GM21367 (cell line): ENCODE measurements around the gene PEX12.
"Not testable (repeated sequence)": the region's sequence is repeated elsewhere in the genome, so short reads cannot be mapped to it uniquely, and the experiment has no call there.

Experiments used
- ATAC-seq: cut with Tn5 transposase; IDR thresholded peaks from one replicate; pipeline ENCODE4 v1.9.1; 2021; ENCODE audit not compliant: unreplicated experiment

PEX12 gene

DNA sequence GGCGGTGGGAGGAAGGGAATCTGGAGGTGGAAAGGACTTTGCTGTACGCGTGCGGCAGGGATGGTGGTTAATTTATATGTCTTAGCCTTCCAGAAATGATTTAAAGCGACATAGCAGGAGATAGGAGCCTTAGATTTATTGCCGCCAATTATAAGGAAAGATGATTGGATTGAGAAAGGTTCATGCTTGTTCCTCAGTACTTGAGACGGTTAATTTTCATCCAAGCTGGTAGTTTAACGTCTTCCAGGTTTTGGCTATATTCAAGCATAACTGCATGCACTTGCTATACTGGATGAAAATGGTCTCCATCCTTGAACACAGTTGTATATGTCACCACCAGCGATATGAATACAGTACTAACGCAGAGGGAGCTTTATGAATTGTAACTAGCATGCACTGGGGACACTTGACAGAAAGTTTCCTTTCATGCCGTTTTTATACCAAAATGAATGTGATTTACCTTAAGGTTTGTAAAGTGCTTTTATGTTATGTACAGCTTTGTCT is 610 bp upstream of the PEX12 start:
- no peak for ATAC-seq

DNA sequence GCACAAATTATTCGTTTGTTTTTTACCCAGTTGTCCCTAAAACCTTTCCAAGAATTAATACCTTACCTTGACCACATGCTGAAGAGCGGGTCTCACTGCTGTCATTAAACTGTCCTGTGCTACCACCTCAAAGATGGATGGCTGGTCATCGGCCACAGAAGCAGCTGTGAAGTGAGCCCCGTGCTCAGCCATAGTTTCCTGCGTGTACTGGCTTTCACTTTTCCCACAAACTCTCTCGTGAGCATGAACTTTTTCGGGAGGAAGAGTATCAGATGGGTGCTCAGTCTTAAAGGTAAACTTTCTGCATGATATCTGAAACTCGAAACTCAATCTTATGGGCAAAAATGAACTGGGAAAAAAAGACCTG is 558 bp downstream of the PEX12 start:
- ATAC-seq, result no peak

DNA sequence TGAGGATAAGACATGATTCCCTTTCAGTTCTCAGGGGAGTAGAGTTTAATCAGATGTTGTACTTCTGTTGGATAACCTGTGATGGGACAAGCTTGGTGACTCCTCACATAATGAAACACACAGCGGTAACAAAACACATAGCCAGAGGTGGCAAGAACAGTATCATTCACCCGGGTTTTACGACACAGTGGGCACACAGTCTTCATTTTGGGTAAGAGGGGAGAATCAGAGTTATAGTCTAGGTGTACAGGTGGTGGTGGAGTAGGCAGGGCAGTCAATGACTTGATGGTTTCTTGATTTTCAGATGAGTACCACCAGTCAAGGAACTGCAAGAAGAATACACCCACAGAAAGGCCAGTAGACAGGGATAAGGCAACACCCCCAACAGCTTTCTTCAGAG is 2.6 kb downstream of the PEX12 start:
- ATAC-seq, result no peak

DNA sequence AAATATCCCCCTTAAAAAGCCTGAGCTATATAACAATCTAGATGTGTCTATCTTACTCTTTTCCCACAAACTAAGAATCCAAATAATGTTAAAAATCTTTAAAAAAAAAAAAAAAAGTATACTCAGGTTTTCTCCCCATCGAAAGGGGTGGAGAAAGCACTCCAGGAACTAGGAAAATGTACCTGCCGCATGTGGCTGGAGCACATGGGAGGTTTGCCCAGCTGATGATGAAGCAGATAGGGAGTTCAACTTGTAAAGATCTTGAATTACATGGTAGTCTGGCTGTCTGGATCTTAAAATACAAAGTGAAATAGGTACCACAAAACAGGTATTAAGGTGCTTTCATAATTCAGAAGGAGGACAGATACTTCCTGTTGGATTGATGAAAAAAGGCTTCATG is 9.0 kb downstream of the PEX12 start:
- ATAC-seq, result no peak

DNA sequence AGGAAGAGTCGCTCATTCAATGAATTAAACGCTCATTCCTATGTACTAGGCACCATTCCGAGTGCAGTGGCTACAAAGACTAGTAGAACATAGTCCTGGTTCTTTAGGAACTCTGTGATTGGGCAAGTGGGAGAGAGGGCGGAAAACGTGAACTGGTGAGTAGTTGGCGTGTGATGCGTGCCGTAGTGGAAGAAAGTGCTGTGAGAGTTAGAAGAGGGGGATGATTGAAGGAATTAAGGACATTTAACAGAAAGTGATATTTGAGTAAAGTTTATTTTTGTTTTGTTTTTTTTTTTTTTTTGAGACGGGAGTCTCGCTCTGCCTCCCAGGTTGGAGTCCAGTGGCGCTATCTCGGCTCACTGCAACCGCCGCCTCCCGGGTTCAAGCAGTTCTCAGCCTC is 9.8 kb downstream of the PEX12 start:
- ATAC-seq, result no peak

DNA sequence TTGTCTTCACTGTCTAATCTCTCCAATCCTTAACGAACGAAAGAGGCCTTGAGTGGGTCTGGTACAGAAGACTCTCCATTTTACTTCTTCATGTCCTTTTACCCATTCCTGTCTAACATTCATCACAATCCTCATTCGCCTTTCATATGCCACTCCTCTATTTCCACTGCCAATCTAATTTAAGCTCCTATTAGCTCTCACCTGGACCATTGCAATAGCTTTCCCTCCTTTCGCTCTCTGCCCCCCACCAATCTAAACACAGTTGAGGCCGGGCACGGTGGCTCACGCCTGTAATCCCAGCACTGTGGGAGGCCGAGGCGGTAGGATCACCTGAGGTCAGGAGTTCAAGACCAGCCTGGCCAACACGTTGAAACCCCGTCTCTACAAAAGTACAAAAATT is 11.4 kb downstream of the PEX12 start:
- no peak for ATAC-seq

DNA sequence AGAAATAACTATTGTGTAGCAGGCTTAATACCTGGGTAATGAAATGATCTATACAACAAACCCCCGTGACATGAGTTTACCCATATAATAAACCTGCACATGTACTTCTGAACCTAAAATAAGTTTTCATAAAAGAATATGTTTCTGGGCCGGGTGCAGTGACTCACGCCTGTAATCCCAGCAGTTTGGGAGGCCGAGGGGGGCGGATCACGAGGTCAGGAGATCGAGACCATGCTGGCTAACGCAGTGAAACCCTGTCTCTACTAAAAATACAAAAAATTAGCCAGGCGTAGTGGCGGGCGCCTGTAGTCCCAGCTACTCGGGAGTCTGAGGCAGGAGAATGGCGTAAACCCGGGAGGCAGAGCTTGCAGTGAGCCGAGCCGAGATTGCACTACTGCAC is 15.2 kb downstream of the PEX12 start:
- not testable (repeated sequence) for ATAC-seq

DNA sequence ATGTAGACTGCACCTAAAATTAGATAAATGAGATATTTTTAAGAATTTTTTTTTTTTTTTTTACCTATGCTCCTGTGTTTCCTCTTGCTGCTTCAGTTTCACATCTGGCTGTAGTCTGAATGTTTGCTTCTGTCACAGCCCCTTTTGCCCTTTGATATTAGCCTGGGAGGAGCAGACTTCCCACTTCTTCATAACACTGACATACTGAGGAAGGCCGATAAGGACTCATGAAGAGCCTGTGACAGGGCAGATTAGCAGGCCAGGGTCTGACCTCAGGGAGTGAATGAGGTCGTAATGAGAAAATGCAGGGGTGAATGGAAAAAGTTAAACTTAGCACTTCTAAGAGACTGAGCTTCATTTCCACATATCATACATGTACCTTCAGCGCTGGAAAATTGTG is 17.7 kb downstream of the PEX12 start, which contains the start of gene SLFN14:
Gene SLFN14, minus strand, starts transcription at position 117 of the 400 bp plus-strand sequence. CDS start 2,757 bp downstream, outside the sequence.
- no peak for ATAC-seq

DNA sequence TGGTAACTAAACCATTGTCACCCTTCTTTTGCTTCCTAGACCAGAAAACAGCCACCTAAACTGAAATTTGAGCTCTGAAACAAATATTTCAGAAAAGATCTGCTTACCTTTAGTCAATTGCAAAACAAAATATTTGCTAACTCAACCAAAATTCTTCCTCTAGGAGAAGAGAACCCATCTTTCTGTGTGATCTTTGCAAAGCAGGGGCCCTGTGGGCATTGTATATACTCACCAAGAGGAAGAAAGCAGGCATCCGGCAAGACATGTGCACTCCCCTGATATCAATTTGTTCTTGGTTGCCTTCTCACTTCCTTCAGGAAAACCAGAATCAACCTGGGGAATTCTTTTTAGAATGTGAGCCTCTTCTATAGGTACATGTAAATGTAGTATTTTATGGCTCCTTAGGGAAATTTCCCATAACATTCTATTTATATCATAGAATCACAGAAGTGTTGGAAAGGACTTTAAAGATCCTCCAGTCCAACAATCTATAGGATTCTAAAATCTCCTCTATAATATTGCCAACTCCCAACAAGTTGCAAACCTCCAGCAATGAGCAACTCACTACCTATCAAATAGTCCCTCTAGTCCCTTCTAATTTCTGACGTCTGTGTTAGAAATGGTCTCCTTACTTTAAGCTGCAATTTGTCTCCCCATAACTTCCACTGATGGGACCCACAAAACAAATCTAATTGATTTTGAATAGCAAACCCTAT is 18.7 kb downstream of the PEX12 start:
- no peak for ATAC-seq

DNA sequence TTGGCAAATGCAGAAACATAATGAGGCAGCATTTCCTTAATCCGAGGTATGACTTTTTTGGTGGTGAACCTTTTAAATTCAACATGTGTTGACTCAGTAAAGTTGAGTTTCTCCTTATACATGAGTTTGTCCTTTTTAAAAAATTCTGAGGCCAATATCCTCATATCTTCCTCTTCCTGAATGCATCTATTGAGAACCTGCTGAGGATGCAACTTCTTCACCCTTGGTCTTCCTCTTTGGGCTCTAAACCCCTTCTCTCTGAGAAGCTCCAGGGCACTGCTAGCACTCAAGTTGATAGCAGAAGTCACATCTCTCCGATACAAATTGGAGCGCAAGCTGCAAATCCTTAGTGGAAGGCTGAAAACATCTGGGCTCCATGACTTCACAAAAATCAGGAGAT is 21.0 kb downstream of the PEX12 start:
- ATAC-seq, result no peak

DNA sequence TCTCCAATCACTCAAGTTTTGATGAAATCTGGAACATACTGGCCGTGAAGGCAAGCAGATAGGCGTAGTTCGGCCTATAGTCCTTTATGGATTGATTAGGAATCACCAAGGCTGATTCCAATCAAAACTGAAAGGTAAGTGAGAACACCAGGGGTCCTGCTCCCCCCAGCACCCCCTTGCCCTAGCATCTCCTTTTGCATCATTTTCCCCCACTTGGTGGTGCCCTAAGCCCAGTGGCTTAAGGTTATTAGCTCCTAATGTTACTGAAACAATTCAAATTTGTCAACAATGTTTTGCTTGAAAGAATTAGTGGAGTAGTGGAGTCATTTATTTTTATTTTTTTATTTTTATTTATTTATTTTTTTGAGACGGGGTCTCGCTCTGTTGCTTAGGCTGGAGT is 22.7 kb downstream of the PEX12 start:
- no peak for ATAC-seq

DNA sequence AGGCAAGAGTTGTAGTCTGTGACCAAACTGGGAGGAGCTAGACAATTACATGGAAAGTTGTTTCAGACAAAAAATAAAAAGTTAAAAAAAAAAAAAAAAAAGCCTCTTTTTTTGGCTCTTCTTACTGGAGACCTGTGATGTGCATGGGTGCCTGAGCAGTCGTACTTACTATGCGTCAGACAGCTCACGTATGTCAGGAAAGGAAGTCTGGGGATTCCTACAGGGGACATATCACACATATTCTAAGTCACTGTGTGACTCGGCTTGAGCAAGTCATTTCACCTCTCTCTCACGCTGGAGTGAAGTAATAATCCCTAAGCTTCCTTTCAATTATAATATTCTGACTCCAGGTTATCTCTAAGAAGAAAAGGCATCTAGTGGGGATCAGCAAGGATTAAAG is 23.7 kb downstream of the PEX12 start:
- ATAC-seq, result no peak

DNA sequence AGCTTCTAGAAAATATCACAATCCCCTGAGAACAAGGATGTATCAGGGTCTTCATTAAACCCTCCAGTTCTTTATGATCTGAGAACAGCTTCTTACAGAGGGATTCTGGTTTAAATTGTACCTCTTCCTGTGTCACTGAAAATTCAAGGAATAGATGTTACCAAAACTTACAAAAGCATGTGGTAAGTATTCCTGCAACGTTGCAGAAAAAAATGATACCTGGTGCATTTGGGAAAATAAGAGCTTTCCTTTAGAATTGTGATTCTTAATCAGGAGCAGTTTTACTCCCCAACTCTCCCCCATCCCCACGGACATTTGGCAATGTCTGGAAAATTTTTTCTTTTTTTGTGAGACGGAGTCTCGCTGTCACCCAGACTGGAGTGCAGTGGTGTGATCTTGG is 25.1 kb downstream of the PEX12 start:
- ATAC-seq, result no peak

DNA sequence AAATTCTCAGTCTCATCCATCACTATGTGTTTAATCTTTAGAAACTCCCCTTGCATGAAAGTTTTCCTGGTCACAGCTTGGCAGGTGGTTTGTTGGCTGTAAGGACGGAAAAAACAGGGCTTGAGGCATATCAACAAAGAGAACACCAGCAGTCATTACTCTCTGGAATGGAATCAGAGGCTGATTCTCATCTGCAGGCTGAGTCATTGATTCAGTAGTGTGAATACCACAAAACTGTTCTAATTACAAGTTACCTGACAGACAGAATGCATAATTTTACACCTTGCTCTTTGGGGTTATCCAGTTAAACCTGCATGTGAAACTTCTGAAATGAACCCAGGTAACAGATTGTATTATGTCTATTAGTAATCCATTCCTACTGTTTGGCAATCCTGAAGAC is 29.4 kb downstream of the PEX12 start:
- no peak for ATAC-seq

DNA sequence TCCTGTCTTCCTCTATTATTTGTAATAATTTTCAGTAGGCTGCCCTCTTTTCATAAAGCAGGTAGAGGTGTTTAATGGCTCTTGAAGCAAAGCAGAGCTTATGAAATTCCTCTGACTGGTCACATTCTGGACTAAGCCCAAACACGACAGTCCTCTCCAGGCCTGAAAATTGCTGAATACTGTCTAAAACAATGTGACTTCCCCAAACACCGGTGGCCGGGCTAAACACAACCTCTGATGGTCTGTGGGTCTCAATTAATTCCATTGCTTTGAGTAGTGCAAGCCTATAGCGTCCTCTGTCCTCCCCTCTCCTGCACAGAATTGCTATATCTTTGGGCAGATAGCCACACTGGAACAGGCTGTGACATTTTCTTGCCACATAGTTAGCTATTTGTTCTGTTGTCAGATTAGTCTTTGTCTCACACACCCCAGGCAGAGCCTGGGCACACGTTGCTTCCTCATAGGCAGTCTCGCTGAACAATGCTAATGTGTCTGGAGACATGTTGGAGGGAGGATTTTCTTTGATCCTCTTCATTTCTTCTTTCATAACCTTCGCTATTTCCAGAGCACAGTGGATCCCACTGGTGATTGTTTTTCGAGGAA is 30.1 kb downstream of the PEX12 start:
- ATAC-seq, result no peak

DNA sequence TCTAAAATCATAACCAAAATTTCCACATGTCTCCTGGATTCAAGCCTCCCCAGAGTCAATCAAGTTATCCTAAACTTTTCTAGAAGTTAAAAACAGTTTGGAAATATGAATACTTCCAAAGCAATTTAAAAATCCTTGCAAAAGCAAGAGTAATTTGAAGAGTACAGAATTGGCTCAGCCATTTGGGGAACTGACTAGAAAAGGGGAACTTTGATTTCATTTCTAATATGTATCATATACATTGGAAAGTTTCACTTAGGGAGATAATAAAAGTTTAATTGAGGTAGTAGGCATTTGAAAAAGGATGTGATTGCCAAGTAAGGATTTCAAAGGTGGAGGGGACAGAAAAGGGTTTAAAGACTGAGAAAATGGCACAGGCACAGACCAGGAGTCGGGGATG is 31.9 kb downstream of the PEX12 start:
- no peak for ATAC-seq

DNA sequence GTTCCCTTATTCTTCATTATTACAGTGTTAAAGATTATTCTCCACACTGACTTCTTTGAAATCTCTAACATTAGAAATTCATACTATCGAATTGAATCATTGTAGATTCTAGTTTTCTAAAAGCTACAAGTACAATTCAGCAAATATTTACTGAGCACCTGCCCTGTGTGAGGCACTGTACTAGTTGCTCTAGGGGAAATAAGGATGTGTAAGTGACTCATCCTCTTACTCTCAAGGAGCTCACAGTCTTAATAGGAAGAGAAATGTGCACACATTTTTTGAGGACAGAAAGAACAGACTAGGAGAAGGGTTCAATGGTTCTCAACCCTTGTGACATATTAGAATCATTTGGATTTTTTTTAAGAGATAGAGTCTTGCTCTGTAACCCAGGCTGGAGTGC is 33.2 kb downstream of the PEX12 start:
- ATAC-seq, result no peak

DNA sequence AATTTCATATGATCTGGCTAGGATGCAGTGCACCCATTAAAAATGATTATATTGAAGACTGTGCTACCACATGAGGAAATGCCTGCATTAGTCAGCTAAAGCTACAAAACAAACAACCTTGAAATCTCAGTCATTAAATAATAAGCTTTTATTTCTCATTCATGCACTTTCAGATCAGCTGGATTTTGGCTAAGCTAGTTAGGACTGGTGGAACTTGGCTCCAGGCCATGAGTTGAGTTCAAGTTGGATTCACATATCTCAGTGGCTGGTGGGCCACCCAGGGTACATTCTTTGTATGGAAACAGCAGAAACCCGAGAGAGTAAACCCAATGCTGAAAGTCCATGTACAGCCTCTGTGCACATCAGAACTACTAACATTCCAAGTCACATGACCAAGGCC is 34.5 kb downstream of the PEX12 start:
- no peak for ATAC-seq

DNA sequence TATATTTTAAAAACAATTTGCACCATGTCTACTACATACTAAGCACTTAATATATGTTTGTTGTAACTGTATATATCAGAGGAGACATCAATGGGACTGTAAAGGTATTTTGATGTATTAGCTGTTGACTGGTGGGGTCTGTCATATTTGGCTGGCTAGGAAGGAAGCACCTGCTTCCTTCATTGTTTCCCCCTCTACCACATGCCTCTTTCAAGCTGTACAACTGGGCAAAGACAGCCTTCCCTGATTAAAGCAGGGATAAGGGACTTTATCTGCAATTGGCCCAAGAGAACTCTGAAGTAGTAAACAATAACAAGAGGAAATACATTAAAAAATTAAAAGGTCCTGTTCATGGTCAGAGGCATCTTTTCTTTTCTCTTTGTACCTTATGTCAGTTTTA is 35.4 kb downstream of the PEX12 start:
- no peak for ATAC-seq

DNA sequence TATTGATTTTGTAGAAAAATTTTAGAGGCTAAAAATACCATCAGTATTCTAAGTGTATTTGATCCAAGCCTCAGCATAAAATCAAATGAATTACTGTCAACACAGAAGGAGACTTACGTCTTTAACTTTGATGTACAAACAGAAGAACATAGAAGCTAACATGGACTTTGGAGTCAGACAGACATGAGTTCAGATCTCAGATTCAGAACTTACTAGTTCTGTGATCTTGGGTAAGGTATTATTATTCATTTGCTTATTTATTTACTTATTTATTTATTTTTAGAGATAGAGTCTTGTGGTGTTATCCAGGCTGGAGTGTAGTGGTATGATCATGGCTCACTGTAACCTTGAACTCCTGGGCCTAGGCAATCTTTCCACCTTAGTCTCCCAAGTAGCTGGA is 36.9 kb downstream of the PEX12 start:
- no peak for ATAC-seq

DNA sequence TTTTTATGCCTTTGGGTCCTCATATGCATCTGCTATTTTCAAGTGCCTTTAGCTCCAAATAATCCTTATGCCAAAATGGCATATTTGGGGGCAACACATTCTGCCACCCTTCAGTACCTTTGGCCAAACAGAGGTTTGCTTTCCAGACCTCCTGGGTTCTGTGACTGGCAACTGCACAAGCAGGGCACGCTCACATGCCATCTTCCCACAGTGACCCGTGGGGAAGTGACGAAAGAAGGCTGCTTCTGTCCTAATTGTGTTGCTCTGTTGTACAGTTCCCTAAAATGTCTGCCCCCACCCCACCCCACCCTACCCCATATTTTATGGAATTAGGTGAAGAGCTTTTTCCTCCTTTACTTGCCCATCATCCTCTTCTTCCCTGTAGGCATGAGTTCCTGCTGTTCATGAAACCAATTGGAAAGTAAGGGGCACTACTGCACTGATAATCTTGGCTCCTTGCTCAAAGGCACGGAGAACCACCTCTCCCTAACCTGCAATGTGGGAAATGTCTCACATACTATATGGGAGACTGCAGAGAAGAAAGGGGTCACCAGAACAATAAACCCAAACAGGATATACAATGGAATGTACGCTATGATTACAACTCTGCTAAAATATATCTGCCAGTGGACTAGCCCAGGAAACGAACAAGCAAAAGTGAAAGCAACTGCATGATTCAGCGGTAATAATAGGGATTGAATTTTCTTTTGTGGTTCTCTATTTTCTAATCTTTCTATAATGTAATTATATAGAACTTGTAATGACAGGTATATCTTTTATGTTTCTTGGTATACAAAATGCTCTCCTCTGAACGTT is 37.6 kb downstream of the PEX12 start:
- ATAC-seq, result no peak

DNA sequence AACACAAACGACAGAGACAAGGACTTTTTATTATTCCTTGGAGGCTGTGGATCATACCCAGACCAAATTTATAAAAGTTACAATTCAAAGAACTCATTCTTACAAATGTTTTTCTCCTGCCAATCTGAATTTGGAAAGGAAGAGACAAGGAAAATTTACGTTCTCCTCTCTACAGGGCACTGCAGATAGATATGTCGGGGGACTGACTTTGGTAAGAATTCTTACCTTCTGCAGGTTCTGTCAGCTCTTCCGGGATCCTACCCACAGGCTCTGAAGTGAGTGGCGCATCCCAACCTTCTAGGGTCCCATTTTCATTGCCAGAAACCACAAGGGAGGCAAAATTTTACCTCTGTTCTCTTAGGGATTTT is 38.7 kb downstream of the PEX12 start:
- ATAC-seq, result no peak
